HCT116 (cell line): ENCODE results near the gene UBTD1. TPM values are rescaled to one million over a fixed set of nuclear protein-coding genes. Genes with fewer than 3 reads are reported as not detected.
A peak's percentile ranks its signal among the peaks of the same experiment; 100 is the strongest.

Experiments used
- CEBPB ChIP-seq: IDR thresholded peaks from 2 replicates; pipeline ENCODE4 v1.6.1; 2012; ENCODE audit warnings: low read depth
- CTCF ChIP-seq, 3 experiments: fragments of 200-600 bp in 1 of 3; sonication (generic) in 1 of 3; IDR thresholded peaks in 2 of 3; conservative IDR thresholded peaks in 1 of 3; 2 replicates each; pipeline ENCODE4 v1.5.1; 2012 to 2017; ENCODE audit warnings: low read depth in 2 of 3, low read length in 2 of 3, antibody characterized with exemption in 1 of 3, borderline replicate concordance in 1 of 3, control low read depth in 1 of 3, mild to moderate bottlenecking in 1 of 3, mixed read lengths in 1 of 3, mixed run types in 1 of 3, moderate library complexity in 1 of 3; ENCODE audit not compliant: insufficient read depth in 1 of 3
- EZH2 ChIP-seq: fragments of 200-600 bp; sonication (generic); IDR thresholded peaks from 2 replicates; pipeline ENCODE4 v1.6.1; 2017; ENCODE audit warnings: antibody characterized with exemption, mixed run types
- FOSL1 ChIP-seq: IDR thresholded peaks from 2 replicates; pipeline ENCODE4 v1.6.1; 2012; ENCODE audit warnings: low read depth
- POLR2A ChIP-seq: IDR thresholded peaks from 2 replicates; pipeline ENCODE4 v1.7.0; 2011; ENCODE audit warnings: borderline replicate concordance; ENCODE audit not compliant: insufficient read depth, insufficient read length; ENCODE audit errors: extremely low read depth
- RAD21 ChIP-seq: IDR thresholded peaks from 2 replicates; pipeline ENCODE4 v1.6.1; 2012; ENCODE audit warnings: low read depth, mild to moderate bottlenecking
- SP1 ChIP-seq: IDR thresholded peaks from 2 replicates; pipeline ENCODE4 v1.6.1; 2012; ENCODE audit warnings: low read depth
- TCF7L2 ChIP-seq: IDR thresholded peaks from 2 replicates; pipeline ENCODE4 v1.7.0; 2011; ENCODE audit warnings: borderline replicate concordance, inconsistent platforms; ENCODE audit not compliant: insufficient read depth, insufficient read length; ENCODE audit errors: extremely low read depth
- ZBTB33 ChIP-seq: IDR thresholded peaks from 2 replicates; pipeline ENCODE4 v1.6.1; 2011; ENCODE audit warnings: mild to moderate bottlenecking, low read length, moderate library complexity; ENCODE audit not compliant: insufficient replicate concordance; ENCODE audit errors: extremely low read depth
- total RNA-seq: library from RNA; stranded (reverse); gene quantifications from one replicate; pipeline ENCODE4 v1.2.1, GENCODE V29; 2021; ENCODE audit not compliant: unreplicated experiment

UBTD1 gene
- total RNA-seq, 1 experiment from 2014 or later = 12.8 TPM

- TF ChIP-seq TCF7L2 = peak; percentile 65
- TF ChIP-seq ZBTB33 = no peak
- TF ChIP-seq FOSL1 = peak; percentile 98
- no peak for TF ChIP-seq CTCF (IDR thresholded peaks at IDR 0.05 in 2 of 3, conservative IDR thresholded peaks at IDR 0.05 in 1 of 3; ENCODE audit: borderline replicate concordance in 1 of 3, insufficient read depth in 1 of 3, low read depth in 2 of 3, low read length in 2 of 3)
- no peak for TF ChIP-seq RAD21
- TF ChIP-seq POLR2A = no peak
- TF ChIP-seq CEBPB = no peak
- TF ChIP-seq EZH2 = no peak
- TF ChIP-seq SP1 = peak; percentile 95
Measured at GRCh38 chr10:97543025-97543546, 44.4 kb downstream of the UBTD1 start (continued).
